ENCODE data around the gene HDGF. TPM values are rescaled to one million over a fixed set of nuclear protein-coding genes. Genes with fewer than 3 reads are reported as not detected.

The HDGF gene
- total RNA-seq, 1 donor from 2014 or later = 246 TPM

- TF ChIP-seq EZH2phosphoT487 (IDR thresholded peaks at IDR 0.05) (no peak), EZH2 (IDR thresholded peaks at IDR 0.05) (no peak)
- TF ChIP-seq, protein P1, sequence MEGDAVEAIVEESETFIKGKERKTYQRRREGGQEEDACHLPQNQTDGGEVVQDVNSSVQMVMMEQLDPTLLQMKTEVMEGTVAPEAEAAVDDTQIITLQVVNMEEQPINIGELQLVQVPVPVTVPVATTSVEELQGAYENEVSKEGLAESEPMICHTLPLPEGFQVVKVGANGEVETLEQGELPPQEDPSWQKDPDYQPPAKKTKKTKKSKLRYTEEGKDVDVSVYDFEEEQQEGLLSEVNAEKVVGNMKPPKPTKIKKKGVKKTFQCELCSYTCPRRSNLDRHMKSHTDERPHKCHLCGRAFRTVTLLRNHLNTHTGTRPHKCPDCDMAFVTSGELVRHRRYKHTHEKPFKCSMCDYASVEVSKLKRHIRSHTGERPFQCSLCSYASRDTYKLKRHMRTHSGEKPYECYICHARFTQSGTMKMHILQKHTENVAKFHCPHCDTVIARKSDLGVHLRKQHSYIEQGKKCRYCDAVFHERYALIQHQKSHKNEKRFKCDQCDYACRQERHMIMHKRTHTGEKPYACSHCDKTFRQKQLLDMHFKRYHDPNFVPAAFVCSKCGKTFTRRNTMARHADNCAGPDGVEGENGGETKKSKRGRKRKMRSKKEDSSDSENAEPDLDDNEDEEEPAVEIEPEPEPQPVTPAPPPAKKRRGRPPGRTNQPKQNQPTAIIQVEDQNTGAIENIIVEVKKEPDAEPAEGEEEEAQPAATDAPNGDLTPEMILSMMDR (IDR thresholded peaks at IDR 0.05) = no peak
- H3K4me1 ChIP-seq = peaks cover 17% of the 10 kb centered on the region
- no peaks in the 10 kb centered on the region for H3K9me3 Mint-ChIP-seq
- H3K27me3 ChIP-seq = no peaks in the 10 kb centered on the region
- peaks cover 98% of the 10 kb centered on the region for H3K79me2 ChIP-seq (ENCODE audit: low read depth)
- no peaks in the 10 kb centered on the region for H3K27me3 Mint-ChIP-seq (ENCODE audit: insufficient read depth, low read depth)
- no peak for DNase-seq (ENCODE audit: low spot score)
- H3K4me1 Mint-ChIP-seq = peaks cover 30% of the 10 kb centered on the region
- H3K36me3 ChIP-seq = no peaks in the 10 kb centered on the region
- H3K4me3 ChIP-seq = no peak overlapping the region
- H3K9me3 ChIP-seq (ENCODE audit: low read depth) = no peaks in the 10 kb centered on the region
- H3K36me3 Mint-ChIP-seq = peaks cover 23% of the 10 kb centered on the region
- no peak overlapping the region for H3K4me2 ChIP-seq
- no peak overlapping the region for H2AFZ ChIP-seq (replicated peaks)
- no peak overlapping the region for H3K4me3 Mint-ChIP-seq
- H4K20me1 ChIP-seq (ENCODE audit: low read depth) = peaks cover 84% of the 10 kb centered on the region
- no peak overlapping the region for H3K27ac ChIP-seq
- H3F3A ChIP-seq (ENCODE audit: low read depth) = peaks cover 16% of the 10 kb centered on the region
- peak overlapping the region; percentile 9 for H3K9ac ChIP-seq
- H3K27ac Mint-ChIP-seq = no peak overlapping the region
Observed at GRCh38 chr1:156772222-156772621, 20.7 kb upstream of the HDGF start.

DNA sequence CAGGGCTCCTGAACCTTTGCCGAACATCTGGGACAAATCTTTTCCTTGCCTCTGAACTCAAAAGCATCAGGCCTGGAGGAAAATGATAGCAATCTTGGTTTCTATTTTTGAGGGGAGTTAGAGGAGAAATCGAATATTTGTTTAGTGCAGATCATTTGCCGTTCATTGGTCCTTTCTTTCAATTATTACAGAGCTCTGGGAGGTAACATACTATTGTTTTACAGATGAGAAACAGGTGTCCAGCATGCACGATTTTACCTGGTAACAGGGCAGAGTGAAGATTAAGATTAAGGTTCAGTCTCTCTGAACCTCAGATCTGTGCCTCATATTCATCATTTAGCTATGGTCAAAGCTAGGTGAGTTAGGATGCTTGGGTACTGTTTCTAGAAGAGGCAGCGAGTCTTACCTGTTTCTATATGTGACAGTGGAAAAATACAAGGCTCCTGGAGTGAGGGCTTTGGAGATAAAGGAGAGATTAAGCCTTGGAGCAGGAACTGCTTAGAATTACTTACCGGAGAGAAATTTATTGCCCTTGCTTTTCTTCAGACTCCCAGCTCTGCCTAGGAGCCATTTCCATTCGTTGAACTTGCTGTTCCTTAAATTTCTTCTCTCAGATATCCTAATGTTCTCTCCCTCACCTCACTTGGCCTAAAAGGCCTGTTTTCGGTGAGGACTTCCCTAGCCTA lies 17.3 kb upstream of the HDGF start:
- Histone ChIP-seq H3K27me3 (no peaks in the 10 kb centered on the region), H3K4me1 (peaks cover 26% of the 10 kb centered on the region), H2AFZ (replicated peaks) (no peak overlapping the region), H3K36me3 (no peaks in the 10 kb centered on the region), H3F3A (ENCODE audit: low read depth) (peaks cover 9% of the 10 kb centered on the region), H3K27ac (peak overlapping the region; percentile 7), H4K20me1 (ENCODE audit: low read depth) (peaks cover 58% of the 10 kb centered on the region), H3K9ac (peak overlapping the region; percentile 90), H3K9me3 (ENCODE audit: low read depth) (no peaks in the 10 kb centered on the region), H3K4me2 (peak overlapping the region; percentile 100), H3K4me3 (peak overlapping the region; percentile 86), H3K79me2 (ENCODE audit: low read depth) (peaks cover 74% of the 10 kb centered on the region)
- Mint-ChIP-seq H3K9me3 (no peaks in the 10 kb centered on the region), H3K27ac (peak overlapping the region; percentile 8), H3K27me3 (ENCODE audit: insufficient read depth, low read depth) (no peaks in the 10 kb centered on the region), H3K4me1 (peaks cover 34% of the 10 kb centered on the region), H3K36me3 (peaks cover 21% of the 10 kb centered on the region), H3K4me3 (no peak overlapping the region)
- TF ChIP-seq EZH2phosphoT487 (IDR thresholded peaks at IDR 0.05) (no peak), EZH2 (IDR thresholded peaks at IDR 0.05) (no peak)
- TF ChIP-seq, protein P1 (IDR thresholded peaks at IDR 0.05) = no peak
- DNase-seq (ENCODE audit: low spot score) = no peak

GRCh38 chr1:156767879-156768604 lies 16.6 kb upstream of the HDGF start:
- Mint-ChIP-seq H3K4me1 (peaks cover 34% of the 10 kb centered on the region), H3K9me3 (no peaks in the 10 kb centered on the region), H3K27me3 (ENCODE audit: insufficient read depth, low read depth) (no peaks in the 10 kb centered on the region), H3K27ac (peak overlapping the region; percentile 8), H3K36me3 (peaks cover 15% of the 10 kb centered on the region), H3K4me3 (no peak overlapping the region)
- H3K36me3 ChIP-seq = no peaks in the 10 kb centered on the region
- peak overlapping the region; percentile 90 for H3K9ac ChIP-seq
- peak overlapping the region; percentile 67 for H3K27ac ChIP-seq
- H3K4me2 ChIP-seq = peak overlapping the region; percentile 100
- no peaks in the 10 kb centered on the region for H3K27me3 ChIP-seq
- peaks cover 26% of the 10 kb centered on the region for H3K4me1 ChIP-seq
- peak; percentile 80 for DNase-seq (ENCODE audit: low spot score)
- no peaks in the 10 kb centered on the region for H3K9me3 ChIP-seq (ENCODE audit: low read depth)
- peaks cover 66% of the 10 kb centered on the region for H3K79me2 ChIP-seq (ENCODE audit: low read depth)
- H3K4me3 ChIP-seq = peak overlapping the region; percentile 86
- H2AFZ ChIP-seq (replicated peaks) = no peak overlapping the region
- peaks cover 9% of the 10 kb centered on the region for H3F3A ChIP-seq (ENCODE audit: low read depth)
- TF ChIP-seq EZH2phosphoT487 (IDR thresholded peaks at IDR 0.05) = no peak
- no peak for TF ChIP-seq EZH2 (IDR thresholded peaks at IDR 0.05)
- TF ChIP-seq, protein P1 (IDR thresholded peaks at IDR 0.05) = no peak
- peaks cover 50% of the 10 kb centered on the region for H4K20me1 ChIP-seq (ENCODE audit: low read depth)
